Measurements from ENCODE around the gene CALU.
A peak's percentile ranks its signal among the peaks of the same experiment; 100 is the strongest.

The CALU gene

GRCh38 chr7:128739048-128739962, at the start of gene CALU:
Gene CALU, plus strand, starts transcription at chr7:128739359. Its CDS starts 9,225 bp downstream, at chr7:128748584.
- peak; percentile 90 for FAIRE-seq

- no peak for FAIRE-seq
Measured at GRCh38 chr7:128691227-128691626, 47.9 kb upstream of the CALU start.

- FAIRE-seq: no peak
Measured at GRCh38 chr7:128692623-128693270, 46.4 kb upstream of the CALU start.

- FAIRE-seq: no peak
Measured at GRCh38 chr7:128693373-128694015, 45.7 kb upstream of the CALU start.

GRCh38 chr7:128694738-128695137, 44.4 kb upstream of the CALU start:
- no peak for FAIRE-seq

GRCh38 chr7:128697302-128697905, 41.8 kb upstream of the CALU start:
- no peak for FAIRE-seq

GRCh38 chr7:128699196-128699712, 39.9 kb upstream of the CALU start:
- no peak for FAIRE-seq

GRCh38 chr7:128699895-128700294, 39.3 kb upstream of the CALU start:
- FAIRE-seq: no peak

GRCh38 chr7:128701062-128701785, 37.9 kb upstream of the CALU start:
- FAIRE-seq: no peak

- no peak for FAIRE-seq
Measured at GRCh38 chr7:128703609-128704241, 35.4 kb upstream of the CALU start.

GRCh38 chr7:128705891-128706333, 33.2 kb upstream of the CALU start:
- no peak for FAIRE-seq

- no peak for FAIRE-seq
Measured at GRCh38 chr7:128707752-128708151, 31.4 kb upstream of the CALU start.

- FAIRE-seq: no peak
Measured at GRCh38 chr7:128708235-128708634, 30.9 kb upstream of the CALU start.

GRCh38 chr7:128708824-128709223, 30.3 kb upstream of the CALU start:
- no peak for FAIRE-seq

- no peak for FAIRE-seq
Measured at GRCh38 chr7:128710481-128710880, 28.7 kb upstream of the CALU start.

GRCh38 chr7:128713794-128714193, 25.4 kb upstream of the CALU start:
- FAIRE-seq: no peak

GRCh38 chr7:128714701-128715495, 24.3 kb upstream of the CALU start:
- no peak for FAIRE-seq

- no peak for FAIRE-seq
Measured at GRCh38 chr7:128718967-128719642, 20.1 kb upstream of the CALU start.

GRCh38 chr7:128721376-128721775, 17.8 kb upstream of the CALU start:
- no peak for FAIRE-seq

GRCh38 chr7:128724743-128725142, 14.4 kb upstream of the CALU start:
- FAIRE-seq: no peak
